Activated CD4-positive, alpha-beta T cell treated with anti-CD3 and anti-CD28 coated beads, Interleukin-2, amount 10 ng/mL, durations not matched to agents 7 days and 5 days (primary cell): ENCODE measurements around the gene VWA3B. TPM values are rescaled to one million over a fixed set of nuclear protein-coding genes. Genes with fewer than 3 reads are reported as not detected.
A peak's percentile ranks its signal among the peaks of the same experiment; 100 is the strongest.

Experiments used
- CTCF ChIA-PET: fragments of 350-600 bp; sonication (Branson Sonifier 250); formaldehyde crosslinking; loops from one replicate; lab custom pipeline; 2021; ENCODE audit warnings: antibody characterized with exemption; lab: Charles Lee
- POLR2A ChIA-PET: fragments of 350-600 bp; sonication (Branson Sonifier 250); formaldehyde crosslinking; loops from one replicate; lab custom pipeline; 2021; ENCODE audit warnings: antibody characterized with exemption; lab: Charles Lee
- DNase-seq: peaks from one replicate; pipeline ENCODE4 v3.0.0-alpha.2; 2020
- H3K27ac Mint-ChIP-seq: one replicate; pipeline ENCODE4 v1.8.0; 2021; ENCODE audit warnings: mild to moderate bottlenecking, moderate library complexity, mixed read lengths
- H3K27me3 Mint-ChIP-seq: one replicate; pipeline ENCODE4 v1.8.0; 2021; ENCODE audit warnings: mixed read lengths
- H3K36me3 Mint-ChIP-seq: one replicate; pipeline ENCODE4 v1.8.0; 2021; ENCODE audit warnings: low read depth, mixed read lengths
- H3K4me1 Mint-ChIP-seq: one replicate; pipeline ENCODE4 v1.8.0; 2021; ENCODE audit warnings: mixed read lengths
- H3K4me3 Mint-ChIP-seq: one replicate; pipeline ENCODE4 v1.8.0; 2021; ENCODE audit warnings: mild to moderate bottlenecking, moderate library complexity, mixed read lengths
- H3K9me3 Mint-ChIP-seq: one replicate; pipeline ENCODE4 v1.8.0; 2021; ENCODE audit warnings: mixed read lengths
- total RNA-seq, 2 experiments: library from RNA; stranded (reverse); gene quantifications; one replicate each; pipeline ENCODE4 v1.2.3, GENCODE V29; 2021

VWA3B gene
- total RNA-seq, 2 experiments from 2014 or later = not detected

- Mint-ChIP-seq H3K9me3 (no peaks in the 10 kb centered on the region), H3K27ac (no peak overlapping the region), H3K4me1 (no peaks in the 10 kb centered on the region), H3K4me3 (no peak overlapping the region), H3K36me3 (no peaks in the 10 kb centered on the region), H3K27me3 (peaks cover 25% of the 10 kb centered on the region)
- CTCF ChIA-PET = no interaction called here
- POLR2A ChIA-PET = no interaction called here
- DNase-seq = no peak
Observed at GRCh38 chr2:98329549-98329948, 242.6 kb downstream of the VWA3B start.

DNA sequence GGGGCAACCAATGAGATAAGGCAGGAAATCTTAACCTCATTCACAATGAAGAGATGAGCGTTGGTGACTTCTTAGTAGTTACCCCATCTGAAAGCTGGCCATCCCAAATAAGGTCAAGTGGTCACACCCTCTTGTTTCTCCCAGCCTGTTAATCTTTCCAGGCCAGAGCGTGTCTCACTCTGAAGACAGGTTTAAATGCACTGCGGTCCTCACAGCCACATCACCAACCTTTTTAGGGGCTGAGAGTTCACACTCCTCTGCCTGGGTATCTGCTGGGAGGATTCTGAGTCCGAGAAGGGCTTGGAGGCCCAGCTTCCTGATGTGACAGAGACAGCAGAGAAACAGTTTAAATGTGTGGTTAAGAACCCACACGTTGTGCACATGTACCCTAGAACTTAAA lies 246.0 kb downstream of the VWA3B start:
- no peak overlapping the region for H3K27ac Mint-ChIP-seq
- ChIA-PET POLR2A (no interaction called here), CTCF (no interaction called here)
- no peaks in the 10 kb centered on the region for H3K36me3 Mint-ChIP-seq
- no peak overlapping the region for H3K4me3 Mint-ChIP-seq
- peaks cover 31% of the 10 kb centered on the region for H3K27me3 Mint-ChIP-seq
- H3K9me3 Mint-ChIP-seq = no peaks in the 10 kb centered on the region
- no peaks in the 10 kb centered on the region for H3K4me1 Mint-ChIP-seq
- no peak for DNase-seq

DNA sequence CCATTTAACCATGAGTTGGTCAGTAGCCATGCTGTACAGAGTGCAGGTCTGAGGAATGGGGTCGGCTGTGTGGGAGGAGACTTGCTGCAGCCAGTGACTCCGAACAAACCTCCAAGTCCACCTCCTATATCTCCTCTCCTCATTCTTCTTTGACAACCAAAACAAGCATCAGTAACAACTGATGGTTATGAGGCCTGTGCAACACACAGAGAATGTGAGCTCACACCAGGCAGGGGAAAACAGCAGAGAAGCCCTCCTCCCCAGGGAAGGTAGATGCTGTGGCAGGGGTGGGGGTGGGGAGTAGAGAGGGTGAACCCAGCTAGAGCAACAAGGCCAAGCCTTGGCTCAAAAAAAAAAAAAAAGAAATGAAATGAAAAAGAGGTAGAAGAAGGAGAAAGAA lies 247.0 kb downstream of the VWA3B start:
- Mint-ChIP-seq H3K4me3 (no peak overlapping the region), H3K27me3 (peaks cover 32% of the 10 kb centered on the region), H3K27ac (no peak overlapping the region), H3K36me3 (no peaks in the 10 kb centered on the region), H3K9me3 (no peaks in the 10 kb centered on the region), H3K4me1 (no peaks in the 10 kb centered on the region)
- DNase-seq = no peak
- CTCF ChIA-PET = no interaction called here
- POLR2A ChIA-PET = no interaction called here

GRCh38 chr2:98334439-98335078 lies 247.6 kb downstream of the VWA3B start:
- Mint-ChIP-seq H3K27ac (no peak overlapping the region), H3K4me1 (no peaks in the 10 kb centered on the region), H3K9me3 (no peaks in the 10 kb centered on the region), H3K4me3 (no peak overlapping the region), H3K27me3 (peaks cover 34% of the 10 kb centered on the region), H3K36me3 (no peaks in the 10 kb centered on the region)
- ChIA-PET POLR2A (no interaction called here), CTCF (no interaction called here)
- no peak for DNase-seq

DNA sequence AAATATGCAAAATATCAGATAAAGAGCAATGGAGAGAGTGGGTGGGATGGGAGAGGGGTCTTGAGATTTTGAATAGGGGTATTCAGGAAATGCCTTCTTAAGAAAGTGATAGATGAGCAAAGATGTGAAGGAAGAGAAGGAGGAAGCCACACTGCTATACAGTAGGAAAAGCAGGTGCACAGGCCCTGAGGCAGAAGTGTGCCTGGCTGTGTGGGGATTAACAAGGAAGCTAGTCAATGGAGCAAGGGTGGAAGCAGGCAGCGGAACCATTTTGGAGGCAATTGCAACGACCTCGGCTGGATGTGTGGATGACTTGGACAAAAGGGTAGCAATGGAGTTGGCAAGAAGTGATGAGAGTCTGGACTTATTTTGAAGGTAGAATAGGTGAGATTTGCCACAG lies 248.3 kb downstream of the VWA3B start:
- DNase-seq = no peak
- Mint-ChIP-seq H3K9me3 (no peaks in the 10 kb centered on the region), H3K27ac (no peak overlapping the region), H3K27me3 (peaks cover 33% of the 10 kb centered on the region), H3K4me1 (no peaks in the 10 kb centered on the region), H3K36me3 (no peaks in the 10 kb centered on the region), H3K4me3 (no peak overlapping the region)
- ChIA-PET POLR2A (no interaction called here), CTCF (no interaction called here)

- Mint-ChIP-seq H3K9me3 (peaks cover 2% of the 10 kb centered on the region), H3K27me3 (peaks cover 47% of the 10 kb centered on the region), H3K4me1 (peaks cover 2% of the 10 kb centered on the region), H3K27ac (no peak overlapping the region), H3K4me3 (no peak overlapping the region), H3K36me3 (peaks cover 2% of the 10 kb centered on the region)
- ChIA-PET POLR2A (no interaction called here), CTCF (no interaction called here)
- DNase-seq = no peak
Observed at GRCh38 chr2:98341241-98341640, 254.3 kb downstream of the VWA3B start.

- Mint-ChIP-seq H3K36me3 (peaks cover 2% of the 10 kb centered on the region), H3K4me1 (peaks cover 2% of the 10 kb centered on the region), H3K27ac (no peak overlapping the region), H3K9me3 (peaks cover 2% of the 10 kb centered on the region), H3K27me3 (peaks cover 50% of the 10 kb centered on the region), H3K4me3 (no peak overlapping the region)
- DNase-seq = no peak
- ChIA-PET CTCF (no interaction called here), POLR2A (no interaction called here)
Observed at GRCh38 chr2:98343285-98343684, 256.3 kb downstream of the VWA3B start.

DNA sequence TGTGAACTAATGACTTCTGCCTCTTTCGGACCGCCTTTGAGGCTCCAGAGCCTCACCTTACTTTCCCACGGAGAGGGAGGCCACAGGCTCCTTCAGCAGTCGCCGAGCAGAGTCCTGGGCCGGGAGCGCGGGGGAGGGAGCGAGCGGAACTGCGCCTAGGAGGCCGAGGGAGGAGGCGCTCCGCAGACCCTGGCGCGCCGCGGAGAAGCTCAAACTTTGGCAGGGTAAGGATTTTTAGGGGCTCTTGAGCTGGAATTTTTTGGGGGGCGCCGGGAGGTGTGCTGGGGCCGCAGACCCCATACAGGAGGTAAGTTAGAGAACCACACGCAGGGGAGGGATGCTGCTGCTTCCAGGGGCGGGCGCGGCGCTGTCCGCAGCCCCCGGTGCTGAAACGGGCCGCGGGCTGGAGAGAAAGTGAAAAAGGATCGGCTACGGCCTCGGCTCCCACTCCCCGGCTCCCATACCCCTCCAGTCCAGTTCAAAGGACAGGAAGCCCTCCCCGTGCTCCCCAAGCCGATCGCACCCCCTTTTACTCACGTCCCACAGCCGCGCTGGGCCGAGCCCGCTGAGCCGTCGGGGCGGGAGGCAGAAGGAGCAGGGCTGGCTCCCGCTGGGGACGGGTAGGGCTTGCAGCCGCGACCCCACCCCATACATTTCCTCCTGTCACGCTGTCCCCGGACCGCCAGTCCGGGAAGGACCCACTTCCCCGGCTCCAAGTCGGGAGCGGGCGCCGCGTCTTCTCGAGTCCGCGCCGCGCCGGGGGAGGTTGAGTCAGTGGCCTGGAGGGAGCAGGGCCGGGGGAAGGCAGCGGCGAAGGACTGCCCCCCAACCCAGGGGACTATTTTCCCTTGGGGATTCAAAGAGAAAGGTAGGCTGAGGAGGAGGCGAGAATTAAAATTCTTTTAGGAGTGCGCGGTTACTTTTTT lies 259.6 kb downstream of the VWA3B start, which contains the start of gene CNGA3:
TSS of gene CNGA3 (plus strand) at position 146 of the 926 bp plus-strand sequence. CDS start 23,520 bp downstream, outside the sequence.
- peaks cover 2% of the 10 kb centered on the region for H3K36me3 Mint-ChIP-seq
- peaks cover 74% of the 10 kb centered on the region for H3K27me3 Mint-ChIP-seq
- peaks cover 2% of the 10 kb centered on the region for H3K9me3 Mint-ChIP-seq
- peak; percentile 22 for DNase-seq
- H3K27ac Mint-ChIP-seq = no peak within 1 kb of the TSS
- POLR2A ChIA-PET = no interaction called here
- peaks cover 2% of the 10 kb centered on the region for H3K4me1 Mint-ChIP-seq
- CTCF ChIA-PET = no interaction called here
- no peak within 1 kb of the TSS for H3K4me3 Mint-ChIP-seq

- H3K9me3 Mint-ChIP-seq = peaks cover 2% of the 10 kb centered on the region
- peaks cover 2% of the 10 kb centered on the region for H3K4me1 Mint-ChIP-seq
- POLR2A ChIA-PET = interaction anchor here (0.6 kb wide), 1 partner anchor 71 kb away, joined by 13 read pairs; no protein-coding TSS in a partner anchor
- peaks cover 77% of the 10 kb centered on the region for H3K27me3 Mint-ChIP-seq
- peaks cover 2% of the 10 kb centered on the region for H3K36me3 Mint-ChIP-seq
- DNase-seq = no peak
- H3K4me3 Mint-ChIP-seq = no peak overlapping the region
- H3K27ac Mint-ChIP-seq = no peak overlapping the region
- CTCF ChIA-PET = no interaction called here
Observed at GRCh38 chr2:98347298-98348065, 260.5 kb downstream of the VWA3B start.

GRCh38 chr2:98348066-98348561 lies 261.1 kb downstream of the VWA3B start:
- Mint-ChIP-seq H3K36me3 (peaks cover 2% of the 10 kb centered on the region), H3K4me3 (no peak overlapping the region), H3K9me3 (peaks cover 2% of the 10 kb centered on the region), H3K27me3 (peaks cover 73% of the 10 kb centered on the region), H3K4me1 (peaks cover 2% of the 10 kb centered on the region), H3K27ac (no peak overlapping the region)
- CTCF ChIA-PET = no interaction called here
- POLR2A ChIA-PET = interaction anchor here (0.6 kb wide), 1 partner anchor 72 kb away, joined by 13 read pairs; no protein-coding TSS in a partner anchor
- no peak for DNase-seq

DNA sequence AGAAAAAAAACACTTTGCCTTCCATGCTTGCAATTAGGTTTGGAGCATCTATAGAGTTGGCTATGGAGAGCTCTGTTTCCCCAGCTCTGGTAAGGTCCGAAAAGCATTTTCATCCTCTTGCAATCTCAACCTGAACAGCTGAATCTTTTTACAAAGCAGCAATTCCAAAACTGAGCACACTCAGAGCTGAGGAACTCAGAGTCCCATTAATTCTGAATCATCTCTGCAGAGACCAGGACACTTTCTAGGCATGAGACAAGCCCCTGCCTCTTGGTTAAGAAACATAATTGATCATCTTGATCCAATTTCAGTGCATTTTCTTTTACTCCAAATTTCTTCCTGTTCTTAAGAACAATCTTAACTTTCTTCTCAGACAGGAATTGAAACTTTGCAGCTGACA lies 263.4 kb downstream of the VWA3B start:
- ChIA-PET POLR2A (no interaction called here), CTCF (no interaction called here)
- peaks cover 2% of the 10 kb centered on the region for H3K36me3 Mint-ChIP-seq
- DNase-seq = no peak
- H3K27me3 Mint-ChIP-seq = peaks cover 59% of the 10 kb centered on the region
- H3K4me3 Mint-ChIP-seq = no peak overlapping the region
- H3K4me1 Mint-ChIP-seq = peaks cover 2% of the 10 kb centered on the region
- peaks cover 2% of the 10 kb centered on the region for H3K9me3 Mint-ChIP-seq
- H3K27ac Mint-ChIP-seq = no peak overlapping the region

GRCh38 chr2:98355881-98356280 lies 268.9 kb downstream of the VWA3B start:
- no peak overlapping the region for H3K27ac Mint-ChIP-seq
- no peaks in the 10 kb centered on the region for H3K9me3 Mint-ChIP-seq
- ChIA-PET POLR2A (no interaction called here), CTCF (no interaction called here)
- H3K4me3 Mint-ChIP-seq = no peak overlapping the region
- H3K4me1 Mint-ChIP-seq = no peaks in the 10 kb centered on the region
- H3K27me3 Mint-ChIP-seq = peaks cover 22% of the 10 kb centered on the region
- no peaks in the 10 kb centered on the region for H3K36me3 Mint-ChIP-seq
- DNase-seq = no peak
